ENCODE data around the gene ZBTB17.
"Not testable (repeated sequence)": the region's sequence is repeated elsewhere in the genome, so short reads cannot be mapped to it uniquely, and the experiment has no call there.

The ZBTB17 gene

DNA sequence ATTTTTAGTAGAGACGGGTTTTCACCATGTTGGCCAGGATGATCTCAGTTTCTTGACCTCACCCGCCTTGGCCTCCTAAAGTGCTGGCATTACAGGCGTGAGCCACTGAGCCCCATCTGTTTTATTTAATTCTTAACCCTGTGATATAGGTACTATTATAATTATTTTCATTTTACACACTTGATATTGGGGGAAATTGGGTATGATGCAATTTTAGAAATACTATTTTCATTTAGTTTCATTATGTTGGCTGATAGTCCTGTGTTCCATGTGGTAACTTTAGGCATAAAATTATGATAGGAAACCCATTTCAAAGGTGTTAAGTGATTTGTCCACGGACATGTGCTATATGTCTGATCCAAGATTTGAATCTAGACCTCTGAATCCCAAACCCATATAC lies 67.3 kb downstream of the ZBTB17 start:
- no peak overlapping the region for H3K4me3 ChIP-seq (ENCODE audit: low read length)
- DNase-seq (ENCODE audit: low read depth), result no peak
- TF ChIP-seq, protein P1, sequence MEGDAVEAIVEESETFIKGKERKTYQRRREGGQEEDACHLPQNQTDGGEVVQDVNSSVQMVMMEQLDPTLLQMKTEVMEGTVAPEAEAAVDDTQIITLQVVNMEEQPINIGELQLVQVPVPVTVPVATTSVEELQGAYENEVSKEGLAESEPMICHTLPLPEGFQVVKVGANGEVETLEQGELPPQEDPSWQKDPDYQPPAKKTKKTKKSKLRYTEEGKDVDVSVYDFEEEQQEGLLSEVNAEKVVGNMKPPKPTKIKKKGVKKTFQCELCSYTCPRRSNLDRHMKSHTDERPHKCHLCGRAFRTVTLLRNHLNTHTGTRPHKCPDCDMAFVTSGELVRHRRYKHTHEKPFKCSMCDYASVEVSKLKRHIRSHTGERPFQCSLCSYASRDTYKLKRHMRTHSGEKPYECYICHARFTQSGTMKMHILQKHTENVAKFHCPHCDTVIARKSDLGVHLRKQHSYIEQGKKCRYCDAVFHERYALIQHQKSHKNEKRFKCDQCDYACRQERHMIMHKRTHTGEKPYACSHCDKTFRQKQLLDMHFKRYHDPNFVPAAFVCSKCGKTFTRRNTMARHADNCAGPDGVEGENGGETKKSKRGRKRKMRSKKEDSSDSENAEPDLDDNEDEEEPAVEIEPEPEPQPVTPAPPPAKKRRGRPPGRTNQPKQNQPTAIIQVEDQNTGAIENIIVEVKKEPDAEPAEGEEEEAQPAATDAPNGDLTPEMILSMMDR (IDR thresholded peaks at IDR 0.05; ENCODE audit: insufficient read depth, low read depth, low read length, missing control alignments), result no peak

GRCh38 chr1:15902882-15903281 lies 73.0 kb downstream of the ZBTB17 start:
- TF ChIP-seq, protein P1 (IDR thresholded peaks at IDR 0.05; ENCODE audit: insufficient read depth, low read depth, low read length, missing control alignments), result no peak
- peak; percentile 84 for DNase-seq (ENCODE audit: low read depth)
- no peak overlapping the region for H3K4me3 ChIP-seq (ENCODE audit: low read length)

GRCh38 chr1:15900662-15901279 lies 75.1 kb downstream of the ZBTB17 start:
- no peak overlapping the region for H3K4me3 ChIP-seq (ENCODE audit: low read length)
- DNase-seq (ENCODE audit: low read depth), result no peak
- TF ChIP-seq, protein P1 (IDR thresholded peaks at IDR 0.05; ENCODE audit: insufficient read depth, low read depth, low read length, missing control alignments), result no peak

DNA sequence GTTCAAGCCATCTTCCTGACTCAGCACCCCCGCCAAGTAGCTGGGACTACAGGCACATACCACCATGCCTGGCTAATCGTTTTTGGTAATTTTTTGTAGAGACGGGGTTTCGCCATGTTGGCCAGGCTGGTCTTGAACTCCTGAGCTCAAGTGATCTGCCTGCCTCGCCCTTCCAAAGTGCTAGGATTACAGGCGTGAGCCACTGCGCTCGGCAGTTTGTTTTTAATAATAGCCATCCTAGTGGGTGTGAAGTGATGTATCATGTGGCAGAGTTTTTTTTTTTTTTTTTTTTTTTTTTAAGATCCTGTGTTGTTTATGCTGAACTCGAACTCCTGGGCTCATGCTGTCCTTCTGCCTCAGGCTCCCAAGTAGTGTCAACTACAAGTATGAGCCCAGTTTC lies 76.6 kb downstream of the ZBTB17 start:
- H3K4me3 ChIP-seq (ENCODE audit: low read length), result no peak overlapping the region
- TF ChIP-seq, protein P1 (IDR thresholded peaks at IDR 0.05; ENCODE audit: insufficient read depth, low read depth, low read length, missing control alignments), result no peak
- DNase-seq (ENCODE audit: low read depth), result no peak

DNA sequence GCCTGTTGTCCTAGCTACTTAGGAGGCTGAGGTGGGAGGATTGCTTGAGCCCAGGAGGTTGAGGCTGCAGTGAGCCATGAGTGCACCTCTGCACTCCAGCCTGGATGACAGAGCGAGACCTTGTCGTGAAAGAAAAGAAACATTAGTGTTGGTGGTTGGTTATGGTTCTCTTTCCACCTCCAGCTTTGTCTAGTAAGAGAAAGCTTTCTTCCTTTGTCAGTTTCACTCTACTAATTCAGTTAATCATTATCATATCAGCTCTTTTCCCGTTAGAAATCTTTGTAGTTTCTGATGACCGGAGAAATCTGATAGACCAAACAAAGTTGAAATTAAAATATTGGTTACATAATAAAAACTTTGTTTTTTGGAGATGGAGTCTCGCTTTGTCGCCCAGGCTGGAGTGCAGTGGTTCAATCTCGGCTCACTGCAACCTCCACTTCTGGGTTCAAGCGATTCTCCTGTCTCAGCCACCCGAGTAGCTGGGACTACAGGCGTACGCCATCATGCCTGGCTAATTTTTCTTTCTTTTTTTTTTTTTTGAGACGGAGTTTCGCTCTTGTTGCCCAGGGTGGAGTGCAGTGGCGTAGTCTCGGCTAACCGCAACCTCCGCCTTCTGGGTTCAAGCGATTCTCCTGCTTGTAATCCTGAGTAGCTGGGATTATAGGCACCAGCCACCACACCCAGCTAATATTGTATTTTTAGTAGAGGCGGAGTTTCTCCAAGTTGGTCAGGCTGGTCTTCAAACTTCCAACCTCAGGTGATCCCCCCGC lies 78.9 kb downstream of the ZBTB17 start:
- DNase-seq (ENCODE audit: low read depth), result not testable (repeated sequence)

DNA sequence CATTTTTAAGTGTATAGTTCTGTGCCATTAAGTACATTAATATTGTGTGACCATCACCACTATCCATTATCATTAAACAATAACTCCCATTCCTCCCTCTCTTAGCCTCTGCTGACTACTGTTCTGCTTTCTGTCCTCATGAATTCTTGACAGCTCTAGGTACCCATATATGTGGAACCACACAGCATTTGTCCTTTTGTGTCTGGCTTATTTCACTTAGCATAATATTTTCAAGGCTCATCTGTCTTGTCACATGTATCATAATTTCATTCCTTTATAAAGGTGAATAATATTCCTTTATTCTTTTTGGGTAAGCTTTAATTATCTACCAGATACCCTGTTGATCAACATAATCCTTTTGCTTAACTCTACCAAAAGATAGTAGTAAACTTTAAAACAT lies 80.7 kb downstream of the ZBTB17 start:
- DNase-seq (ENCODE audit: low read depth), result no peak
- H3K4me3 ChIP-seq (ENCODE audit: low read length), result no peak overlapping the region
- TF ChIP-seq, protein P1 (IDR thresholded peaks at IDR 0.05; ENCODE audit: insufficient read depth, low read depth, low read length, missing control alignments), result no peak

More for the DNA sequence above, 78.9 kb downstream of the ZBTB17 start:
- H3K4me3 ChIP-seq (ENCODE audit: low read length), result not testable (repeated sequence)

GRCh38 chr1:15892857-15893599 lies 82.9 kb downstream of the ZBTB17 start:
- H3K4me3 ChIP-seq (ENCODE audit: low read length), result not testable (repeated sequence)
- peak; percentile 41 for DNase-seq (ENCODE audit: low read depth)
